Activated T-cell treated with anti-CD3 and anti-CD28 coated beads, Interleukin-2, amount 50 U/mL, for 1 hour (primary cell): ENCODE data around the gene COTL1.
A peak's percentile ranks its signal among the peaks of the same experiment; 100 is the strongest.

ENCODE experiments used
- DNase-seq: peaks from one replicate; pipeline ENCODE4 v3.0.0-alpha.2; 2020

COTL1 gene

GRCh38 chr16:84595052-84595481 is 22.8 kb downstream of the COTL1 start:
- peak; percentile 31 for DNase-seq

- no peak for DNase-seq
Observed at GRCh38 chr16:84594725-84595038, 23.2 kb downstream of the COTL1 start.

- DNase-seq, result peak; percentile 79
Observed at GRCh38 chr16:84593825-84594724, 23.8 kb downstream of the COTL1 start.

GRCh38 chr16:84592718-84593117 is 25.2 kb downstream of the COTL1 start:
- no peak for DNase-seq

- no peak for DNase-seq
Observed at GRCh38 chr16:84589975-84590719, 27.7 kb downstream of the COTL1 start.

- DNase-seq, result no peak
Observed at GRCh38 chr16:84588991-84589390, 28.9 kb downstream of the COTL1 start.

- DNase-seq, result no peak
Observed at GRCh38 chr16:84585886-84586285, 32.0 kb downstream of the COTL1 start.

GRCh38 chr16:84585467-84585866 is 32.4 kb downstream of the COTL1 start:
- DNase-seq, result no peak

GRCh38 chr16:84584678-84585077 is 33.2 kb downstream of the COTL1 start:
- DNase-seq, result no peak

GRCh38 chr16:84583995-84584394 is 33.9 kb downstream of the COTL1 start:
- DNase-seq, result no peak

GRCh38 chr16:84582958-84583516 is 34.8 kb downstream of the COTL1 start:
- no peak for DNase-seq

- no peak for DNase-seq
Observed at GRCh38 chr16:84581158-84581557, 36.7 kb downstream of the COTL1 start.

GRCh38 chr16:84579936-84580335 is 37.9 kb downstream of the COTL1 start:
- no peak for DNase-seq

- DNase-seq, result no peak
Observed at GRCh38 chr16:84578538-84579126, 39.2 kb downstream of the COTL1 start.

- no peak for DNase-seq
Observed at GRCh38 chr16:84577034-84577803, 40.7 kb downstream of the COTL1 start.

- no peak for DNase-seq
Observed at GRCh38 chr16:84575914-84576313, 42.0 kb downstream of the COTL1 start.

GRCh38 chr16:84574191-84574590 is 43.7 kb downstream of the COTL1 start:
- DNase-seq, result no peak

- DNase-seq, result no peak
Observed at GRCh38 chr16:84572096-84572495, 45.8 kb downstream of the COTL1 start.

GRCh38 chr16:84571506-84571905 is 46.4 kb downstream of the COTL1 start:
- no peak for DNase-seq

- no peak for DNase-seq
Observed at GRCh38 chr16:84570739-84571403, 47.0 kb downstream of the COTL1 start.

GRCh38 chr16:84569382-84569987 is 48.4 kb downstream of the COTL1 start:
- DNase-seq, result no peak

- no peak for DNase-seq
Observed at GRCh38 chr16:84568066-84568465, 49.8 kb downstream of the COTL1 start.
